ENCODE measurements around the gene REN.

Gene REN

DNA sequence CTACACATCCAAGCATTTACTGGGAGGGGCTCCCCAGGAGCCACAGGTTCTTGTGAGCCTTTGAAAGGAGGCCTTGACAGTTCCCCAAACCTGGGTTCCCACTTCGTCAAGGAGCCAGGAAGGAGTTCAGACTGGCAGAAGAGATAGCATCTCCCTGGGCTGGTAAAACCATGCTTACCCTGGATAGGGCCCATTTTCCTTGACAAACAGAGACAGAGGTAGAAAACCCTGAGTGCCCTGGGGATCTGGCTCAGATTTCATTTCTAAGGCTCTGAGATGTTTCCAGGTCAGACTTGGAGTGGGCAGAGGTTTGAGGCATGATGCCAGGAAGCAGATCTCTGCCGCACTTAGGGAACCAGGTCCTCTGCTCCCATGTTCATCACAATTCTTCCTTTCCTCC, 17.0 kb downstream of the REN start:
- TF ChIP-seq SIN3A (IDR thresholded peaks at IDR 0.05; ENCODE audit: borderline replicate concordance, insufficient read depth, low read length) (no peak), TAF1 (IDR thresholded peaks at IDR 0.05; ENCODE audit: borderline replicate concordance, insufficient read depth, low read length) (no peak), FOXP2 (optimal IDR thresholded peaks at IDR 0.05; ENCODE audit: borderline replicate concordance, extremely low read depth, extremely low read length, insufficient read depth) (no peak), POLR2AphosphoS5 (IDR thresholded peaks at IDR 0.05; ENCODE audit: low read depth, low read length) (no peak)
- TF ChIP-seq, protein P1, sequence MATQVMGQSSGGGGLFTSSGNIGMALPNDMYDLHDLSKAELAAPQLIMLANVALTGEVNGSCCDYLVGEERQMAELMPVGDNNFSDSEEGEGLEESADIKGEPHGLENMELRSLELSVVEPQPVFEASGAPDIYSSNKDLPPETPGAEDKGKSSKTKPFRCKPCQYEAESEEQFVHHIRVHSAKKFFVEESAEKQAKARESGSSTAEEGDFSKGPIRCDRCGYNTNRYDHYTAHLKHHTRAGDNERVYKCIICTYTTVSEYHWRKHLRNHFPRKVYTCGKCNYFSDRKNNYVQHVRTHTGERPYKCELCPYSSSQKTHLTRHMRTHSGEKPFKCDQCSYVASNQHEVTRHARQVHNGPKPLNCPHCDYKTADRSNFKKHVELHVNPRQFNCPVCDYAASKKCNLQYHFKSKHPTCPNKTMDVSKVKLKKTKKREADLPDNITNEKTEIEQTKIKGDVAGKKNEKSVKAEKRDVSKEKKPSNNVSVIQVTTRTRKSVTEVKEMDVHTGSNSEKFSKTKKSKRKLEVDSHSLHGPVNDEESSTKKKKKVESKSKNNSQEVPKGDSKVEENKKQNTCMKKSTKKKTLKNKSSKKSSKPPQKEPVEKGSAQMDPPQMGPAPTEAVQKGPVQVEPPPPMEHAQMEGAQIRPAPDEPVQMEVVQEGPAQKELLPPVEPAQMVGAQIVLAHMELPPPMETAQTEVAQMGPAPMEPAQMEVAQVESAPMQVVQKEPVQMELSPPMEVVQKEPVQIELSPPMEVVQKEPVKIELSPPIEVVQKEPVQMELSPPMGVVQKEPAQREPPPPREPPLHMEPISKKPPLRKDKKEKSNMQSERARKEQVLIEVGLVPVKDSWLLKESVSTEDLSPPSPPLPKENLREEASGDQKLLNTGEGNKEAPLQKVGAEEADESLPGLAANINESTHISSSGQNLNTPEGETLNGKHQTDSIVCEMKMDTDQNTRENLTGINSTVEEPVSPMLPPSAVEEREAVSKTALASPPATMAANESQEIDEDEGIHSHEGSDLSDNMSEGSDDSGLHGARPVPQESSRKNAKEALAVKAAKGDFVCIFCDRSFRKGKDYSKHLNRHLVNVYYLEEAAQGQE (IDR thresholded peaks at IDR 0.05; ENCODE audit: insufficient read depth in 1 of 2, low read depth in 2 of 2, low read length in 2 of 2): no peak

DNA sequence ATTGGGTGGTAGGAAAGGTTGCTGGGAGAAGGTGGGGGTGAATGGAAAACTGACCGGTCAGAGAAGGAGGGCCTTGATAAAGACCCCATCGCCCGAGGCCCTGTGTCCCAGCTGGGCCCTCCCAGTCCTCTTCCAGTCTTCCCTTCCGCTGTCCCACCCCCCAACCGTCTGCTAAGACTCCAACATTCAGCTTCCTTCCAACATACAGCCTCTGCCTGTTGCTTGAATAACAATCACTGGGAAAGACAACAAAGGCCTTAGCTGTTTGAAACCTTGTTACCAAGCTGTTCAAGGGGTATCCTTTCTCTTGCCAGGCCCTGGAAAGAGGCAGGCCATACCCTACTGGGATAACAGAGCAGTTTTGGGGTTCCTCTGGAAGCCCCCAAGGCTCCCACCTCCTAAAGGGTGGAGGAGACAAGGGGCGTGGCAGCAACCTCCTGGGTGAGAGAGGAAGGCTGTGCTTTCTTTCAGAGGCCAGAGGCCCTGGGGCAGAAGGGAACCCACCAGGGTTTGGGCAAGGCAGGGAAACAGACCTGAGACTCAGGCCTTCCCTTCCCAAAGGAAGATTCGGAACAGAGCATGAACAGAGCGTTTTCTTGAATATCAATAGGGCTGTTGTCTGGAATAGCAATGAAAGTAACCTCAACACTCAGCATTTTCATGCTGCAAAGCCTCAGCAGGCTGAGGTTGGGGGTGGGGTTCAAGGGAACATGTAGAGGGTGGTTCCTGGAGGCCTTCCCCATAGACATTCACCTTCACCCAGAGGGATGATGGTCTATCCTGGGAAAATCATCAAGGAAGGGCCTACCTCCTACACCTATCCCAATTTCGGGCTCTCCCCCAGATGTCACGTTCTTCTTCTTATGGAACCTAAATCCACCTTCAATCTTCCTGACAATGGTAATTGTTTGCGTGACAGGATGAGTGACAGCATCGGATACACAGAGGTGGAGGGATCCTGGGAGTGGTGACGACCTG, 18.4 kb downstream of the REN start:
- TF ChIP-seq TAF1 (IDR thresholded peaks at IDR 0.05; ENCODE audit: borderline replicate concordance, insufficient read depth, low read length) (no peak), POLR2AphosphoS5 (IDR thresholded peaks at IDR 0.05; ENCODE audit: low read depth, low read length) (no peak), FOXP2 (optimal IDR thresholded peaks at IDR 0.05; ENCODE audit: borderline replicate concordance, extremely low read depth, extremely low read length, insufficient read depth) (no peak), SIN3A (IDR thresholded peaks at IDR 0.05; ENCODE audit: borderline replicate concordance, insufficient read depth, low read length) (no peak)
- TF ChIP-seq, protein P1 (IDR thresholded peaks at IDR 0.05; ENCODE audit: insufficient read depth in 1 of 2, low read depth in 2 of 2, low read length in 2 of 2): no peak

DNA sequence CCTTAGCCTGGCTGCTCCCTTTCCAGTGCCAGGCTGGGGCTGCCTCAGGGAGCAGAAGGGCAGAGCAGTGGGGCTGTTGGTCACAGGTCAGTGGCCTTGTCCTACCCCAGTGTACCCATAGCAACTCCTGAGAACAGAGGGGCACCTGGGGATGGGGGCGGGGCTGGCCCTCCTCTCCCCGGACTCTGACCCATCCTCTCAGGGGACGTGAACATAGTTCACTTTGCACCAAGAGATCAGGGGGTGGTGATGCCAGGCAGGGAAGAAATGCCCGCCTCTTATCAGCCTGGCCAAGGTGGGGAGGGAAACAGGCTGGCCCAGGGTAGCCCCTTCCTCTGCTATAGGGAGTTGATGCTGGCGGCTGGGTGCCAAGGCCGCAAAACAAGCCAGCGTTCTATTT, 19.2 kb downstream of the REN start:
- TF ChIP-seq, protein P1 (IDR thresholded peaks at IDR 0.05; ENCODE audit: insufficient read depth in 1 of 2, low read depth in 2 of 2, low read length in 2 of 2): no peak
- TF ChIP-seq TAF1 (IDR thresholded peaks at IDR 0.05; ENCODE audit: borderline replicate concordance, insufficient read depth, low read length) (no peak), FOXP2 (optimal IDR thresholded peaks at IDR 0.05; ENCODE audit: borderline replicate concordance, extremely low read depth, extremely low read length, insufficient read depth) (no peak), SIN3A (IDR thresholded peaks at IDR 0.05; ENCODE audit: borderline replicate concordance, insufficient read depth, low read length) (no peak), POLR2AphosphoS5 (IDR thresholded peaks at IDR 0.05; ENCODE audit: low read depth, low read length) (no peak)

DNA sequence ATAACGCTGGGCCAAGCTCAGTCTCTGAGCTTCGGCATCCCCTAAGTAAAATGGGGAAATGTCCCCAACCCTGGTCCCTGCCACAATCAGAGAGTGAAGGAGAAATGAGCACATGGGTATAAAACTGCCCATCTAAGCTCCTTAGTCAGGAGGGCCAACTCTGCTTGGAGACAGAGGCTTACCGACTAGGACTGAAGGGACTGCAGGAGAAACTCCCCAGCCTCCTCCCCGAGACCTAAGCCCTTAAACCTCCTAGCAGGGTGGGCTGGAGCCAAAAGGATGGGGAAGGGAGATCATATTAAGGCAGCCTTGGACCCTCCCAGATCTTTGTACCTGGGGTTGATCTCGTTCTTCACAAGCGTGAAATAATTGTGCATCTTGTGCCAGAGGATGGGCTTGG, 19.8 kb downstream of the REN start:
- TF ChIP-seq SIN3A (IDR thresholded peaks at IDR 0.05; ENCODE audit: borderline replicate concordance, insufficient read depth, low read length): no peak
- TF ChIP-seq TAF1 (IDR thresholded peaks at IDR 0.05; ENCODE audit: borderline replicate concordance, insufficient read depth, low read length): no peak
- no peak for TF ChIP-seq FOXP2 (optimal IDR thresholded peaks at IDR 0.05; ENCODE audit: borderline replicate concordance, extremely low read depth, extremely low read length, insufficient read depth)
- TF ChIP-seq, protein P1 (IDR thresholded peaks at IDR 0.05; ENCODE audit: insufficient read depth in 1 of 2, low read depth in 2 of 2, low read length in 2 of 2): no peak
- TF ChIP-seq POLR2AphosphoS5 (IDR thresholded peaks at IDR 0.05; ENCODE audit: low read depth, low read length): no peak

All from PFSK-1 (cell line).